MM.1S (cell line): ENCODE measurements around the gene PIGB.

Source experiments
- DNase-seq: peaks from one replicate; pipeline ENCODE4 v3.0.0-alpha.2; 2015
- H2AFZ ChIP-seq: fragments of 300-600 bp; sonication (generic); 2 replicates; pipeline ENCODE4 v1.6.0; 2016; ENCODE audit warnings: antibody characterized with exemption, low read length
- H3F3A ChIP-seq: fragments of 300-600 bp; sonication (generic); 2 replicates; pipeline ENCODE4 v1.6.1; 2016; ENCODE audit warnings: mild to moderate bottlenecking, antibody characterized with exemption, low read length, moderate library complexity, mixed read lengths; ENCODE audit not compliant: insufficient read depth
- H3K27ac ChIP-seq: fragments of 300-600 bp; sonication (generic); 2 replicates; pipeline ENCODE4 v1.5.1; 2016; ENCODE audit warnings: mild to moderate bottlenecking, low read length
- H3K27me3 ChIP-seq: fragments of 300-600 bp; sonication (generic); replicated peaks from 2 replicates; pipeline ENCODE4 v1.6.0; 2016; ENCODE audit warnings: low read length; ENCODE audit not compliant: insufficient read depth
- H3K36me3 ChIP-seq: fragments of 300-600 bp; sonication (generic); replicated peaks from 2 replicates; pipeline ENCODE4 v1.6.1; 2016; ENCODE audit warnings: mild to moderate bottlenecking, low read length, mixed read lengths; ENCODE audit not compliant: insufficient read depth
- H3K4me1 ChIP-seq: fragments of 300-600 bp; sonication (generic); 2 replicates; pipeline ENCODE4 v1.6.1; 2016; ENCODE audit warnings: low read length, mixed read lengths
- H3K4me2 ChIP-seq: fragments of 300-600 bp; sonication (generic); 2 replicates; pipeline ENCODE4 v1.6.0; 2016; ENCODE audit warnings: low read depth, low read length
- H3K4me3 ChIP-seq: fragments of 300-600 bp; sonication (generic); 2 replicates; pipeline ENCODE4 v1.5.1; 2016; ENCODE audit warnings: low read length, mixed read lengths
- H3K79me2 ChIP-seq: fragments of 300-600 bp; sonication (generic); 2 replicates; pipeline ENCODE4 v1.6.1; 2016; ENCODE audit warnings: mixed run types, low read length, mixed read lengths
- H3K9ac ChIP-seq: fragments of 300-600 bp; sonication (generic); 2 replicates; pipeline ENCODE4 v1.6.1; 2016; ENCODE audit warnings: low read length, mixed read lengths
- H3K9me2 ChIP-seq: fragments of 300-600 bp; sonication (generic); replicated peaks from 2 replicates; pipeline ENCODE4 v1.6.1; 2016; ENCODE audit warnings: mild to moderate bottlenecking, low read length, mixed read lengths; ENCODE audit not compliant: insufficient read depth
- H3K9me3 ChIP-seq: fragments of 300-600 bp; sonication (generic); replicated peaks from 2 replicates; pipeline ENCODE4 v1.6.1; 2016; ENCODE audit warnings: mild to moderate bottlenecking, low read length, mixed read lengths; ENCODE audit not compliant: insufficient read depth
- H4K20me1 ChIP-seq: fragments of 300-600 bp; sonication (generic); 2 replicates; pipeline ENCODE4 v1.6.1; 2016; ENCODE audit warnings: mild to moderate bottlenecking, low read length, moderate library complexity, mixed read lengths; ENCODE audit not compliant: insufficient read depth
- EZH2 ChIP-seq: fragments of 300-600 bp; sonication (generic); optimal IDR thresholded peaks from 2 replicates; pipeline ENCODE3; 2017; ENCODE audit warnings: low read depth, mild to moderate bottlenecking, antibody characterized with exemption, low read length, mixed read lengths
- EZH2phosphoT487 ChIP-seq: fragments of 300-600 bp; sonication (generic); IDR thresholded peaks from 2 replicates; pipeline ENCODE4 v1.6.1; 2018; ENCODE audit warnings: antibody characterized with exemption, low read length
- TF ChIP-seq, protein P1 (sequence below): fragments of 300-600 bp; sonication (generic); IDR thresholded peaks from 2 replicates; pipeline ENCODE4 v1.5.1; 2016; ENCODE audit warnings: antibody characterized with exemption, low read length, mixed read lengths

The PIGB gene

DNA sequence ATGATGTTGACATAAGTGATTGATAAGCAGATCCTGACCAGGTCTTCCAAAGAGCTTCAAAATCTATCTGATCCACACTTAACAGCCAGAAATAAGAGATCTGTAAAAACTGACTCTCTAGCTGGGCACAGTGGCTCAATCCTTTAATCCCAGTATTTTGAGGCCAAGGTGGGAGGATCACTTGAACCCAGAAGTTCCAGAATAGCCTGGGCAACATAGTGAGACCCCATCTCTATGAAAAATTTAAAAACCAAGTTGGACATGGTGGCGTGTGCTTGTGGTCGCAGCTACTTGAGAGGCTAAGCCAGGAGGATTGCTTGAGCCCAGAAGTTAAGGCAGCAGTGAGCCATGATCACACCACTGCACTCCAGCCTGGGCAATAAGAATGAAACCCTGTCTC is 43.6 kb downstream of the PIGB start:
- Histone ChIP-seq H3K27ac (no peak overlapping the region), H3K4me3 (no peak overlapping the region), H3F3A (no peaks in the 10 kb centered on the region), H3K4me2 (no peak overlapping the region), H3K4me1 (no peaks in the 10 kb centered on the region), H3K79me2 (no peaks in the 10 kb centered on the region), H3K9ac (no peak overlapping the region), H3K9me2 (no peaks in the 10 kb centered on the region), H3K36me3 (no peaks in the 10 kb centered on the region), H3K27me3 (no peaks in the 10 kb centered on the region), H3K9me3 (no peaks in the 10 kb centered on the region), H4K20me1 (no peaks in the 10 kb centered on the region), H2AFZ (no peak overlapping the region)
- DNase-seq, result no peak
- TF ChIP-seq EZH2 (no peak), EZH2phosphoT487 (no peak)
- TF ChIP-seq, protein P1, sequence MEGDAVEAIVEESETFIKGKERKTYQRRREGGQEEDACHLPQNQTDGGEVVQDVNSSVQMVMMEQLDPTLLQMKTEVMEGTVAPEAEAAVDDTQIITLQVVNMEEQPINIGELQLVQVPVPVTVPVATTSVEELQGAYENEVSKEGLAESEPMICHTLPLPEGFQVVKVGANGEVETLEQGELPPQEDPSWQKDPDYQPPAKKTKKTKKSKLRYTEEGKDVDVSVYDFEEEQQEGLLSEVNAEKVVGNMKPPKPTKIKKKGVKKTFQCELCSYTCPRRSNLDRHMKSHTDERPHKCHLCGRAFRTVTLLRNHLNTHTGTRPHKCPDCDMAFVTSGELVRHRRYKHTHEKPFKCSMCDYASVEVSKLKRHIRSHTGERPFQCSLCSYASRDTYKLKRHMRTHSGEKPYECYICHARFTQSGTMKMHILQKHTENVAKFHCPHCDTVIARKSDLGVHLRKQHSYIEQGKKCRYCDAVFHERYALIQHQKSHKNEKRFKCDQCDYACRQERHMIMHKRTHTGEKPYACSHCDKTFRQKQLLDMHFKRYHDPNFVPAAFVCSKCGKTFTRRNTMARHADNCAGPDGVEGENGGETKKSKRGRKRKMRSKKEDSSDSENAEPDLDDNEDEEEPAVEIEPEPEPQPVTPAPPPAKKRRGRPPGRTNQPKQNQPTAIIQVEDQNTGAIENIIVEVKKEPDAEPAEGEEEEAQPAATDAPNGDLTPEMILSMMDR, result no peak

DNA sequence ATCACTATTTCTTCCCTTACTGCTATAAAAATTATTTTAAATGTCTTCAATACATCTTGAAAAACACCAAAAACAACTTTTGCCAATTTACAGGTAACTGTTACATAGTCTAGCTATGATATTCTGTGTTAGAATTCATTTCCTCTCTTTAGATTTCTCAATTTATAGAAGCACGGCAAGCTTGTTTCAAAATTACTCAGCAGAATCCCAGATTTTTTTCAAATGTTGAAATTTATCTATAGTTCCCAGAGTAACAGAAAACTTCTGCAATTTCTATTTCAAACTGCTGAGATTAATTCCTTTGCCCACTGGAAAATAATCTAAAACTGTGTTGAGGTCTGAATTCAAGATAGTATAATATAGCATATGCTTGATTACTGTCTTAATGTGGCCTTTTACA is 48.0 kb downstream of the PIGB start:
- Histone ChIP-seq H3K9me2 (no peaks in the 10 kb centered on the region), H3K27ac (no peak overlapping the region), H3K4me3 (no peak overlapping the region), H3K79me2 (no peaks in the 10 kb centered on the region), H3K4me1 (peaks cover 6% of the 10 kb centered on the region), H3K4me2 (no peak overlapping the region), H3K36me3 (no peaks in the 10 kb centered on the region; the same call in 1 of the 2 replicates), H3K9me3 (no peaks in the 10 kb centered on the region), H4K20me1 (no peaks in the 10 kb centered on the region), H2AFZ (no peak overlapping the region), H3K9ac (no peak overlapping the region), H3F3A (no peaks in the 10 kb centered on the region), H3K27me3 (no peaks in the 10 kb centered on the region)
- no peak for DNase-seq
- TF ChIP-seq, protein P1, result no peak
- TF ChIP-seq EZH2 (no peak), EZH2phosphoT487 (no peak)

DNA sequence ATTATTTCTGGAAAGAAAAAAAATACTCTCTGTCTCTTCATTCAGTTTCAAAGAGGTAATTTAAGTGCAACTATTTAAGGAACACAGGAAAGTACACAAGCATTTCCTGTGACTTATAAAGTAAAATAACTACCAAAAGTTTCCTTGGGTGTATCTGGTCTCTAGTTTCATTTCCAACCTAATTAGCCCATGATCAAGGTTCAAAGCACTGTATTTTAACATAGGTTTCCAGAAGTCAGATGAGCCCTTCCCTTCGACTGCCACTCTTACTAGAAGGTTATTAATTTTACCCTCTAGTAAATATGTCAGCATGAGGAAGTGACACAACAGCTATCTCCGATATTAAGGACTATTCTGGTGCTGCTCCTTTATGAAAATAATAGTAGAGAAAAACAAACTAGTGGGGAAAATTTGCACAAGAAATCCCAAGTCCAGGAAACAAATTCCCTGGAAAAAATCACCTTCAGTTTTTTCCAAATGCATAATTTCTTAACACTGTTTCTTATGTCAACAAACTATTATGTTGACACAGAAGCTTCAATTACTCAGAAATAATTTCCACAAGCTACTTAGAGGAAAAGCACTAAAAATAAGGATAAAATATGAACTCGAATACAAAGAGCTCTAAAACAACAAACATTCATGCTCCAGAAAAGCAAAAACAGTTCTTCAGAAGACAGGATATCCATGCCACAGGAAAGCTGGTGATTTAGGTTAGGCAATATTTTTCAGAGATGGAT is 53.8 kb downstream of the PIGB start:
- no peak for TF ChIP-seq EZH2
- TF ChIP-seq, protein P1, result no peak
- no peak for TF ChIP-seq EZH2phosphoT487

More for the DNA sequence above, 53.8 kb downstream of the PIGB start:
- H3K4me2 ChIP-seq, result peak overlapping the region; percentile 53
- peaks cover 13% of the 10 kb centered on the region for H3F3A ChIP-seq
- H3K27ac ChIP-seq, result peak overlapping the region; percentile 61
- H2AFZ ChIP-seq, result no peak overlapping the region
- peak; percentile 73 for DNase-seq
- no peaks in the 10 kb centered on the region; the same call in 1 of the 2 replicates for H3K36me3 ChIP-seq
- H3K9me2 ChIP-seq, result no peaks in the 10 kb centered on the region
- no peaks in the 10 kb centered on the region for H3K27me3 ChIP-seq
- H3K9ac ChIP-seq, result peak overlapping the region; percentile 5; the same call in 1 of the 2 replicates
- peak overlapping the region; percentile 28; the same call in 1 of the 2 replicates for H3K4me3 ChIP-seq
- H3K9me3 ChIP-seq, result no peaks in the 10 kb centered on the region
- H3K79me2 ChIP-seq, result no peaks in the 10 kb centered on the region
- peaks cover 22% of the 10 kb centered on the region for H3K4me1 ChIP-seq
- H4K20me1 ChIP-seq, result no peaks in the 10 kb centered on the region
